ENCODE data around the gene NLGN3. TPM values are rescaled to one million over a fixed set of nuclear protein-coding genes. Genes with fewer than 3 reads are reported as not detected.

The NLGN3 gene
- total and polyA plus RNA-seq, 9 donors = 2.1 to 10.9 (median 5.2) TPM

DNA sequence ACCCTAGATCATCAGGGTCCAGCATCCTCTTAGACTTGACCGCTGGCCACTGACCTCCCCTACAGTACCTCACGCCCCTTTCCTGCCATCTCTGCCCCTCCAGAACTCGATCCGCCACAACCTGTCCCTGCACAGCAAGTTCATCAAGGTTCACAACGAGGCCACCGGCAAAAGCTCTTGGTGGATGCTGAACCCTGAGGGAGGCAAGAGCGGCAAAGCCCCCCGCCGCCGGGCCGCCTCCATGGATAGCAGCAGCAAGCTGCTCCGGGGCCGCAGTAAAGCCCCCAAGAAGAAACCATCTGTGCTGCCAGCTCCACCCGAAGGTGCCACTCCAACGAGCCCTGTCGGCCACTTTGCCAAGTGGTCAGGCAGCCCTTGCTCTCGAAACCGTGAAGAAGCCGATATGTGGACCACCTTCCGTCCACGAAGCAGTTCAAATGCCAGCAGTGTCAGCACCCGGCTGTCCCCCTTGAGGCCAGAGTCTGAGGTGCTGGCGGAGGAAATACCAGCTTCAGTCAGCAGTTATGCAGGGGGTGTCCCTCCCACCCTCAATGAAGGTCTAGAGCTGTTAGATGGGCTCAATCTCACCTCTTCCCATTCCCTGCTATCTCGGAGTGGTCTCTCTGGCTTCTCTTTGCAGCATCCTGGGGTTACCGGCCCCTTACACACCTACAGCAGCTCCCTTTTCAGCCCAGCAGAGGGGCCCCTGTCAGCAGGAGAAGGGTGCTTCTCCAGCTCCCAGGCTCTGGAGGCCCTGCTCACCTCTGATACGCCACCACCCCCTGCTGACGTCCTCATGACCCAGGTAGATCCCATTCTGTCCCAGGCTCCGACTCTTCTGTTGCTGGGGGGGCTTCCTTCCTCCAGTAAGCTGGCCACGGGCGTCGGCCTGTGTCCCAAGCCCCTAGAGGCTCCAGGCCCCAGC lies 43.8 kb upstream of the NLGN3 start:
- H3K4me3 ChIP-seq = no peak overlapping the region
- H3K27me3 ChIP-seq = no peaks in the 10 kb centered on the region
- intact Hi-C loops (cut with DNase I) = no loop called here
- TF ChIP-seq POLR2A (IDR thresholded peaks at IDR 0.05) (no peak), EP300 (IDR thresholded peaks at IDR 0.05) (no peak)
- TF ChIP-seq, protein P1, sequence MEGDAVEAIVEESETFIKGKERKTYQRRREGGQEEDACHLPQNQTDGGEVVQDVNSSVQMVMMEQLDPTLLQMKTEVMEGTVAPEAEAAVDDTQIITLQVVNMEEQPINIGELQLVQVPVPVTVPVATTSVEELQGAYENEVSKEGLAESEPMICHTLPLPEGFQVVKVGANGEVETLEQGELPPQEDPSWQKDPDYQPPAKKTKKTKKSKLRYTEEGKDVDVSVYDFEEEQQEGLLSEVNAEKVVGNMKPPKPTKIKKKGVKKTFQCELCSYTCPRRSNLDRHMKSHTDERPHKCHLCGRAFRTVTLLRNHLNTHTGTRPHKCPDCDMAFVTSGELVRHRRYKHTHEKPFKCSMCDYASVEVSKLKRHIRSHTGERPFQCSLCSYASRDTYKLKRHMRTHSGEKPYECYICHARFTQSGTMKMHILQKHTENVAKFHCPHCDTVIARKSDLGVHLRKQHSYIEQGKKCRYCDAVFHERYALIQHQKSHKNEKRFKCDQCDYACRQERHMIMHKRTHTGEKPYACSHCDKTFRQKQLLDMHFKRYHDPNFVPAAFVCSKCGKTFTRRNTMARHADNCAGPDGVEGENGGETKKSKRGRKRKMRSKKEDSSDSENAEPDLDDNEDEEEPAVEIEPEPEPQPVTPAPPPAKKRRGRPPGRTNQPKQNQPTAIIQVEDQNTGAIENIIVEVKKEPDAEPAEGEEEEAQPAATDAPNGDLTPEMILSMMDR (IDR thresholded peaks at IDR 0.05) = no peak
- WGBS, 3 donors = 71 to 81% (median 72%) methylated on average over 29 to 31 of the region's 31 CpGs
- H3K9me3 ChIP-seq = no peaks in the 10 kb centered on the region
- H3K4me1 ChIP-seq (ENCODE audit: insufficient read depth) = peaks cover 1% of the 10 kb centered on the region
- no peak overlapping the region for H3K27ac ChIP-seq
- no peak for DNase-seq
- H3K36me3 ChIP-seq = no peaks in the 10 kb centered on the region

DNA sequence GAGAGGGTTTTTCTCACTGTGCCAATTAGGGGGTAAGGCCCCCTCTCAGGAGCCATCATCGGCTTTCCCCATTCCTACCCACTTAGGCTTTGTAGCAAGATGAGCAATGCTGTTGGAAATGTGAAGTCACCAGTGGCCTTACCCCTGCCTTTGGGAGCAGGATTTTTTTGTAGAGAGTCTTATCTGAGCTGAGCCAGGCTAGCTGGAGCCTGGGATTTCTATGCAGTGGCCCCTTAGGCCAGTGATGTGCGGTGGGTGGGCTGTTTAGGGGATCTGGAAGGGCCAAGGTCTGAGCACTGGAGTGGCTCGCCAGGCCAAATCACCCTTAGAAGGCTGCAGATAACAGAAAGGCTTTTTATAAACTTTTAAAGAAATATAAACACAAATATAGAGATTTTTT lies 42.3 kb upstream of the NLGN3 start:
- Histone ChIP-seq H3K4me3 (no peak overlapping the region), H3K27me3 (no peaks in the 10 kb centered on the region), H3K9me3 (no peaks in the 10 kb centered on the region), H3K36me3 (no peaks in the 10 kb centered on the region), H3K27ac (no peak overlapping the region), H3K4me1 (ENCODE audit: insufficient read depth) (peaks cover 1% of the 10 kb centered on the region)
- 28 to 46% (median 39%) methylated on average over 3 of the region's 3 CpGs for WGBS, 3 donors
- intact Hi-C loops (cut with DNase I) = no loop called here
- no peak for TF ChIP-seq EP300 (IDR thresholded peaks at IDR 0.05)
- TF ChIP-seq POLR2A (IDR thresholded peaks at IDR 0.05) = no peak
- no peak for DNase-seq

DNA sequence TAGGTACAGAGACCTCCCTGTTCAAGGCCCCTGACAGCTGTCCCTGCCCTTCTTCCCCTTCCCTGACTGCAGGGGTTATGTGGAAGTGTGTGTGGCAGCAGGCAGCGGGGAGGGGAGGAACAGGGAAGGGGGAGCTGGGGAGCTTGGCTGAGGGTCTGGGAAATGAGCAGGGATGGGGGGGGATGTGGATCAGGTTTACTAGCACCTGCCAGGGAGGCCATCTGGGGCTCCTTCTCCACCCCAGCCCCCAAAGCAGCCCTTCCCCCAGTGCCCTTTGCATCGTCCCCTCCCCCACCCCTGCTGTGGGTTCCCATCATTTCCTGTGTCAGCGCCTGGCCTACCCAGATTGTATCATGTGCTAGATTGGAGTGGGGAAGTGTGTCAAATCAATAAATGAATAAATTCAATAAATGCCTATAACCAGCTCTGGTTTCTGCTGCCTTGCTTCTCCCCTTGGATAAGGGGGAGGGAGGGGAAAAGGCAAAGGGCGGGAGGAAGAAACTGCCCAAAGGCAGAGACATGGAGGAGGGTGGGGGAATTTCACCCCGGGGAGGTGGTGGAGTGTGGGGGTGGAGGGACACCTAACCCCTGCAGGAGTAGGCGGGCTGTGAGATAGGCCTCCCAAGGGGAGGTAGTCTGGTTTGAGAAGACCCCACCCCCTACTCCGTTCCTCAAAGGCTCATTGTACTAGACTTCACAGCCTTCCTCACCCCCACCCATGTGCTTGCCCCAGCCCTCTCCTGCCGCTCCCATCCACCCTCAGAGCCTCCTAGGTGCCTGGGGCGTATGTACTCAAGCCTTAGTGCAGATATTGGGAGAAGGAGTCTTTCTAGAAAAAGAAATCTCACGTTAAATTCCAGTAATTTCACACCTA lies 41.3 kb upstream of the NLGN3 start:
- H3K4me1 ChIP-seq (ENCODE audit: insufficient read depth) = peaks cover 1% of the 10 kb centered on the region
- 31 to 45% (median 34%) methylated on average over 10 of the region's 10 CpGs for WGBS, 3 donors
- no peaks in the 10 kb centered on the region for H3K9me3 ChIP-seq
- H3K36me3 ChIP-seq = no peaks in the 10 kb centered on the region
- intact Hi-C loops (cut with DNase I) = no loop called here
- DNase-seq = peak in 1 of 5 donors; percentile 24
- TF ChIP-seq, protein P1 (IDR thresholded peaks at IDR 0.05) = no peak
- TF ChIP-seq EP300 (IDR thresholded peaks at IDR 0.05) (no peak), POLR2A (IDR thresholded peaks at IDR 0.05) (no peak)
- H3K4me3 ChIP-seq = no peak overlapping the region
- H3K27ac ChIP-seq = peak overlapping the region in 1 of 2 donors; percentile 23
- H3K27me3 ChIP-seq = no peaks in the 10 kb centered on the region

DNA sequence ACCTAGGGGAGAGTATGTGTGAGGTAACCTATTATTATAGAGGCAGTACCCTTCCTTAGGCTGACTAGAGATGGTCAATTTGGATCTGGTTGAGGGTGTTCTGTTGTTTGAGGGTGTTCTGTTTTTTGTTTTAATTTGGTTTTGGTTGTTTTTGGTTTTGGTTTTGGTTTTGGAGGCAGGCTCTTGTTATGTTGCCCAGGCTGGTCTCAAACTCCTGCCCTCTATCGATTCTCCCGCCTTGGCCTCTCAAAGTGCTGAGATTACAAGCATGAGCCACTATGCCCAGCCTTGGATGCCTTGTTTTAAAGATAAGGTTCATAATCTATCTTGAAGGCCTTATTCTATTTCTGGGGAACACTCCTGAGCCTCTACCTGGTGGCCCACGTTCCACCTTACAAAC lies 39.0 kb upstream of the NLGN3 start:
- Histone ChIP-seq H3K4me1 (ENCODE audit: insufficient read depth) (no peaks in the 10 kb centered on the region), H3K4me3 (no peak overlapping the region), H3K27me3 (no peaks in the 10 kb centered on the region), H3K36me3 (no peaks in the 10 kb centered on the region), H3K9me3 (no peaks in the 10 kb centered on the region), H3K27ac (no peak overlapping the region)
- WGBS, 3 donors = 74 to 89% (median 74%) methylated on average over 3 of the region's 3 CpGs
- TF ChIP-seq EP300 (IDR thresholded peaks at IDR 0.05) = no peak
- DNase-seq = no peak
- intact Hi-C loops (cut with DNase I) = no loop called here

DNA sequence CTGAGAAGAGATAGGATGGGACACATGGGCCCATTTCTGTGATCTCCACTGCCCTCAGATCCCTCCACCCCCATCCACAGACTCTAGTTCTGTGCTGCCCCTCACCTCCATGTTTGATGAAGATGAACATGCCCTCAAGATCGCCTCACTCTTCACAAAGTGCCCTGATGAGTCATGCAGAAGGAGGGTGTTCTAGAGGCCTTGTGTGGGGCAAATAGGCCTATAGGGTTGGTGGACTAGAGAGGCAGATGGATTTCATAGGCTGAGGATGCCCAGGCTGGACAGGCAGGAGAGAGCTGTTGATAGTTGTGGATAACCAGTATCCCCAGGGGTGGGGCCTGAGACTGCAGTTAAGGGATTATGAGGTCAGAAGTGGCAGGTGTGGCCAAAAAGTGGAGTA lies 38.2 kb upstream of the NLGN3 start, which contains the start of gene CXorf65:
CXorf65 (minus strand) TSS at position 314 of the 400 bp plus-strand sequence; CDS start at position 130, 184 bp downstream.
- Histone ChIP-seq H3K9me3 (no peaks in the 10 kb centered on the region), H3K4me3 (no peak within 1 kb of the TSS), H3K27ac (no peak within 1 kb of the TSS), H3K4me1 (ENCODE audit: insufficient read depth) (no peaks in the 10 kb centered on the region), H3K36me3 (no peaks in the 10 kb centered on the region), H3K27me3 (no peaks in the 10 kb centered on the region)
- no peak for DNase-seq
- intact Hi-C loops (cut with DNase I) = no loop called here
- 75 to 90% (median 78%) methylated on average over 1 of the region's 1 CpG for whole genome bisulfite sequencing, 3 donors
- TF ChIP-seq EP300 (IDR thresholded peaks at IDR 0.05) = no peak
- no peak for TF ChIP-seq POLR2A (IDR thresholded peaks at IDR 0.05)
- TF ChIP-seq, protein P1 (IDR thresholded peaks at IDR 0.05) = no peak
